Activated CD4-positive, alpha-beta T cell treated with anti-CD3 and anti-CD28 coated beads, Interleukin-2, amount 50 U/mL, for 24 hours (primary cell): ENCODE results near the gene PAX9.

ENCODE experiments used
- DNase-seq, 2 donors: peaks; one replicate each; pipeline ENCODE4 v3.0.0-alpha.2; 2020; ENCODE audit warnings: low read depth in 1 of 2, low spot score in 1 of 2

Gene PAX9

GRCh38 chr14:36655963-36656686 is 5.5 kb upstream of the PAX9 start:
- DNase-seq: no peak

GRCh38 chr14:36656687-36657398 is 4.8 kb upstream of the PAX9 start:
- no peak for DNase-seq

GRCh38 chr14:36657399-36658122 is 4.1 kb upstream of the PAX9 start:
- no peak for DNase-seq

- no peak for DNase-seq
These were observed 3.3 kb upstream of the PAX9 start for GRCh38 chr14:36658123-36659009.

GRCh38 chr14:36659010-36659821 is 2.4 kb upstream of the PAX9 start:
- DNase-seq: no peak

GRCh38 chr14:36659822-36660735 is 1.6 kb upstream of the PAX9 start:
- DNase-seq: no peak

GRCh38 chr14:36660736-36661505 is 739 bp upstream of the PAX9 start:
- no peak for DNase-seq

- no peak for DNase-seq
These were observed 540 bp downstream of the PAX9 start for GRCh38 chr14:36662258-36662542.

GRCh38 chr14:36662543-36663403 is 1.1 kb downstream of the PAX9 start:
- no peak for DNase-seq

GRCh38 chr14:36663404-36664321 is 2.0 kb downstream of the PAX9 start:
- no peak for DNase-seq

GRCh38 chr14:36664322-36665193 is 2.9 kb downstream of the PAX9 start:
- no peak for DNase-seq

- DNase-seq: no peak
These were observed 4.3 kb downstream of the PAX9 start for GRCh38 chr14:36665887-36666415.

GRCh38 chr14:36666416-36667206 is 5.0 kb downstream of the PAX9 start:
- DNase-seq: no peak

- DNase-seq: no peak
These were observed 6.0 kb downstream of the PAX9 start for GRCh38 chr14:36667679-36668078.

- no peak for DNase-seq
These were observed 9.5 kb downstream of the PAX9 start for GRCh38 chr14:36671149-36671548.
